HG03457 (cell line): ENCODE results near the gene C1QL1.

ENCODE experiments used
- ATAC-seq: cut with Tn5 transposase; IDR thresholded peaks from one replicate; pipeline ENCODE4 v1.9.1; 2021; ENCODE audit warnings: moderate number of reproducible peaks; ENCODE audit not compliant: unreplicated experiment

The C1QL1 gene

GRCh38 chr17:44932096-44932786, 35.9 kb downstream of the C1QL1 start:
- ATAC-seq, result no peak

- ATAC-seq, result no peak
Measured at GRCh38 chr17:44931376-44931775, 36.7 kb downstream of the C1QL1 start.

GRCh38 chr17:44930667-44931066, 37.4 kb downstream of the C1QL1 start:
- ATAC-seq, result no peak

- no peak for ATAC-seq
Measured at GRCh38 chr17:44928950-44929720, 39.0 kb downstream of the C1QL1 start.

GRCh38 chr17:44928136-44928535, 40.0 kb downstream of the C1QL1 start:
- ATAC-seq, result no peak

GRCh38 chr17:44927696-44928095, 40.4 kb downstream of the C1QL1 start:
- no peak for ATAC-seq

- ATAC-seq, result no peak
Measured at GRCh38 chr17:44926821-44927525, 41.1 kb downstream of the C1QL1 start.

- ATAC-seq, result no peak
Measured at GRCh38 chr17:44925731-44926697, 42.1 kb downstream of the C1QL1 start.

- no peak for ATAC-seq
Measured at GRCh38 chr17:44924107-44924544, 44.0 kb downstream of the C1QL1 start.

- ATAC-seq, result no peak
Measured at GRCh38 chr17:44922746-44923470, 45.2 kb downstream of the C1QL1 start.

GRCh38 chr17:44922136-44922535, 46.0 kb downstream of the C1QL1 start:
- ATAC-seq, result no peak

- no peak for ATAC-seq
Measured at GRCh38 chr17:44921122-44921882, 46.8 kb downstream of the C1QL1 start.

- no peak for ATAC-seq
Measured at GRCh38 chr17:44920565-44920940, 47.5 kb downstream of the C1QL1 start.

- ATAC-seq, result no peak
Measured at GRCh38 chr17:44919885-44920564, 48.1 kb downstream of the C1QL1 start.

- ATAC-seq, result no peak
Measured at GRCh38 chr17:44919411-44919810, 48.7 kb downstream of the C1QL1 start.

- no peak for ATAC-seq
Measured at GRCh38 chr17:44918006-44918405, 50.1 kb downstream of the C1QL1 start.

GRCh38 chr17:44917456-44917855, 50.6 kb downstream of the C1QL1 start:
- ATAC-seq, result no peak

GRCh38 chr17:44916781-44917241, 51.3 kb downstream of the C1QL1 start:
- ATAC-seq, result no peak
